Measurements from ENCODE around the gene BTLA. TPM values are rescaled to one million over a fixed set of nuclear protein-coding genes. Genes with fewer than 3 reads are reported as not detected.

BTLA gene, protein sequence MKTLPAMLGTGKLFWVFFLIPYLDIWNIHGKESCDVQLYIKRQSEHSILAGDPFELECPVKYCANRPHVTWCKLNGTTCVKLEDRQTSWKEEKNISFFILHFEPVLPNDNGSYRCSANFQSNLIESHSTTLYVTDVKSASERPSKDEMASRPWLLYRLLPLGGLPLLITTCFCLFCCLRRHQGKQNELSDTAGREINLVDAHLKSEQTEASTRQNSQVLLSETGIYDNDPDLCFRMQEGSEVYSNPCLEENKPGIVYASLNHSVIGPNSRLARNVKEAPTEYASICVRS
- total RNA-seq = not detected

DNA sequence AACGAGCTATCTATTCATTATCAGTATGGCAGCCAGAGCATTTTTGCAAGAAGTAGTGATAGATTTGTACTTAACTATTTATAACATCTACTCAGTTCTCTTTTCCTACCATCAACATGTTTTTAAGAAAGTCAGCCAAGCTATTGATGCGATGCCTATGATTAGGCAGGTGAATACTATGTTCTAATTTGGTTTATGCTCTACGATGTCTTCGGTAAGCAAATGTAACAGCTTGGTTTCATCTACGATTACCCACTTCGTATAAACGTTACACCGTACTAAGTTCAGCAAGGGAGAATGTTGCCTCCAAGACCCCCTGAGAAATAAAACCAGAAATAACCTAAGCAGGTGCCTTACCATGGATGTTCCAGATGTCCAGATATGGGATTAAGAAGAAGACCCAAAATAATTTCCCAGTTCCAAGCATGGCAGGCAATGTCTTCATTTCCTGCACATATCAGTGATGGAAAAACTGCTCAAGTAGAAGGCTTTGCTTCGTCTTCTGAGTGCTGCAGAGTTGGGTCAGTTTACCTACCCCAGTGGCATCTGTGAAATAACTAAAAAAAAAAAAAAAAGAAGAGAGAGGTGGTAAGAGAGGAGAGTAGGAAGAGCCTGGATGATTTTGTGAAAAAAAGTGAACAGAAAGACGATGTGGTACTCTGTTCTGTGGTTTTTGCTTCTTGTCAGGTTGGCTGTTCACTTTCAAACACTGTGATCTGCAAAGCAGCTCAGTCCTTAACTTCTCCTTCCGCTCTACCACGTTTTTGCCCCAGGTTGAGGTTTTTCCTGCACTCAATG lies at the start of gene BTLA:
BTLA (minus strand) TSS at position 559 of the 798 bp plus-strand sequence; CDS start at position 445, 114 bp downstream.
- 69 to 75% methylated on average over 12 of the region's 12 CpGs for WGBS, 2 donors
- intact Hi-C loops (cut with DNase I) = no loop called here
- no peaks in the 10 kb centered on the region for H3K9me3 ChIP-seq
- ATAC-seq = no peak
- H3K27me3 ChIP-seq = no peaks in the 10 kb centered on the region
- no peak for TF ChIP-seq POLR2A (IDR thresholded peaks at IDR 0.05)
- TF ChIP-seq, protein P1, sequence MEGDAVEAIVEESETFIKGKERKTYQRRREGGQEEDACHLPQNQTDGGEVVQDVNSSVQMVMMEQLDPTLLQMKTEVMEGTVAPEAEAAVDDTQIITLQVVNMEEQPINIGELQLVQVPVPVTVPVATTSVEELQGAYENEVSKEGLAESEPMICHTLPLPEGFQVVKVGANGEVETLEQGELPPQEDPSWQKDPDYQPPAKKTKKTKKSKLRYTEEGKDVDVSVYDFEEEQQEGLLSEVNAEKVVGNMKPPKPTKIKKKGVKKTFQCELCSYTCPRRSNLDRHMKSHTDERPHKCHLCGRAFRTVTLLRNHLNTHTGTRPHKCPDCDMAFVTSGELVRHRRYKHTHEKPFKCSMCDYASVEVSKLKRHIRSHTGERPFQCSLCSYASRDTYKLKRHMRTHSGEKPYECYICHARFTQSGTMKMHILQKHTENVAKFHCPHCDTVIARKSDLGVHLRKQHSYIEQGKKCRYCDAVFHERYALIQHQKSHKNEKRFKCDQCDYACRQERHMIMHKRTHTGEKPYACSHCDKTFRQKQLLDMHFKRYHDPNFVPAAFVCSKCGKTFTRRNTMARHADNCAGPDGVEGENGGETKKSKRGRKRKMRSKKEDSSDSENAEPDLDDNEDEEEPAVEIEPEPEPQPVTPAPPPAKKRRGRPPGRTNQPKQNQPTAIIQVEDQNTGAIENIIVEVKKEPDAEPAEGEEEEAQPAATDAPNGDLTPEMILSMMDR (IDR thresholded peaks at IDR 0.05) = no peak
- no peaks in the 10 kb centered on the region for H3K4me1 ChIP-seq
- no peaks in the 10 kb centered on the region for H3K36me3 ChIP-seq (replicated peaks in 1 of 2; ENCODE audit: insufficient read depth in 1 of 2, low read depth in 2 of 2)
- H3K27ac ChIP-seq = no peak within 1 kb of the TSS
- DNase-seq = no peak
- no peak within 1 kb of the TSS for H3K4me3 ChIP-seq

DNA sequence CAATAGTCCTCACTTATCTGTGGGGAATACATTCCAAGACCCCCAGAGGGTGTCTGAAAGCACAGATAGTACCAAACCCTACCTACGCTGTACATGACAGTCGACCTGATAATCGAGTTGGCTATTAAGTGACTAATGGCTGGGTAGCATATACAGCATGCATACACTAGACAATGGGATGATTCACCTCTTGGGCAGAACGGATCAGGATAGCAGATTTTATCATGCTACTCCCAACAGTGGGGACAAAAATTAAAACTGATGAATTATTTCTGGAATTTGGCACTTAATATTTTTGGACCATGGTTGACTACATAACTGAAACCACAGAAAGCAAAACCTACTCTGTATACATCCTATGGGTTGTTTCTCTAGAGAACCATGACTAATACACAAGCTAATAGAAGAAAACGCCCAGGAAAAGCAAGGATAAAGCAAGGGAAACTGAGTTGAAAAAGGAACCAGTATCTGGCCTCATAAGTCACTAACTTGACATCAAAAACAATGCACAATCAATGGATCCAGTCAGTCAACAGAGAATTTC lies 47.0 kb upstream of the BTLA start:
- Histone ChIP-seq H3K27ac (no peak overlapping the region), H3K9me3 (no peaks in the 10 kb centered on the region), H3K4me1 (no peaks in the 10 kb centered on the region), H3K4me3 (no peak overlapping the region), H3K36me3 (replicated peaks in 1 of 2; ENCODE audit: insufficient read depth in 1 of 2, low read depth in 2 of 2) (peaks cover 0 to 25% of the 10 kb centered on the region in 2 donors), H3K27me3 (no peaks in the 10 kb centered on the region)
- intact Hi-C loops (cut with DNase I) = no loop called here
- 86 to 89% methylated on average over 5 of the region's 5 CpGs for WGBS, 2 donors
- TF ChIP-seq, protein P1 (IDR thresholded peaks at IDR 0.05) = no peak
- TF ChIP-seq POLR2A (IDR thresholded peaks at IDR 0.05) = no peak
- DNase-seq (no peak), ATAC-seq (no peak)

DNA sequence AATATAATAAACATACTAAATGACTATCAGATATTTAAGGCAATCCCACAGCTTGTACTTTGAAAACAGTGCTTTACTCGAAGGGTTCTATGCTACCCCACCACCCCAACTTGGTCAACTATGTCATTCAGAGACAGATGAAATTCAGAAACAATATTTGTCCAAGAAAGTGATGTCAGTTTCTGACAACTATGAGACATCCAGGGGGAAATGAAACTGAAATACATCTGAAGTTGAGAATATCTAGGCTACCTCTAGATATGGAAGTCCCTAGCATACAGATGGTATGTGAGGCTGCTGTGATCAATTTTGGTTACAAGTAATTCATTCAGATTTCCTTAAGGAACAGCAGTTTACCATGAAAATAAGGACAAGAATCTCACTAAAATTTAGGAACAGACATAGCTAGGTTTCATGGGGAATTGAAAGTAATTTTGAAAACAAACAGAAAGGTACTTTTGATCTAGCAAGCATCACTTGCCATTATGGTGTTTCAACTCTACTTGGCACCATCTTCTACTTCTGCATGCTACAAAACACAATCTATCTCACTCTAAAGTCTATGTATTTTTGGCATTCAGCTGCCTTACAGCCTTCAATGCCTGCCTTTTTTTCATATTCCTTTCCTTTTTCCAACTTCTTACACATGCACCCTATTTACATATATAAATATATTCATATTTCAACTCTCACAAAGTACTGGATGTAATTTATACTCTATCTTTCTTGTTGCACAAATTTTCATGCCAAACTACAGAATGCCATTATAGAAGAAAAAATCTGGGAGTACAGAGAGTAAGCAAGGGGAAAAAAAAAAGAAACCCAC lies 40.8 kb upstream of the BTLA start:
- WGBS, 2 donors = 91 to 94% methylated on average over 1 of the region's 1 CpG
- no peak for TF ChIP-seq POLR2A (IDR thresholded peaks at IDR 0.05)
- TF ChIP-seq, protein P1 (IDR thresholded peaks at IDR 0.05) = no peak
- Histone ChIP-seq H3K9me3 (no peaks in the 10 kb centered on the region), H3K4me3 (no peak overlapping the region), H3K27ac (no peak overlapping the region), H3K36me3 (replicated peaks in 1 of 2; ENCODE audit: insufficient read depth in 1 of 2, low read depth in 2 of 2) (peaks cover 0 to 7% of the 10 kb centered on the region in 2 donors), H3K4me1 (no peaks in the 10 kb centered on the region), H3K27me3 (no peaks in the 10 kb centered on the region)
- intact Hi-C loops (cut with DNase I) = no loop called here
- ATAC-seq (no peak), DNase-seq (no peak)

DNA sequence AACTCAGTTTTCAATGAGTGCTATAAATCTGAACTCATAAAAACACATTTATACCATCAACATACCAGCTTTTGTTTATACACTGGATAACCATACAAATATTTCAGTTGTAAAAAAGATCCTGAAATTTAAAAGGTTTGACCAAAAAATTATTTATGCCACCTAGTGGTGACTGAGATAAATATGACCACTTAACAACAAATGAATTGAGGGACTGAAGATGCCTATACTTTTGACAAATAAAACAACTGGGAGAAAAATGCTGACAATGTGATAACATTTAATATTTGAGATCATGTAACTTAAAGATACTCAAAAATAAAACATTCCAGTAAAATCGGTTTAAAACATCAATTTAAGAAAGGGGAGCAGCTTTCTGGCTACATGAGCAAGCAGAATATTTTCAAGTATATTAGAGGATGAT lies 32.1 kb upstream of the BTLA start:
- no peak overlapping the region for H3K4me3 ChIP-seq
- intact Hi-C loops (cut with DNase I) = no loop called here
- no peaks in the 10 kb centered on the region for H3K9me3 ChIP-seq
- no peaks in the 10 kb centered on the region for H3K4me1 ChIP-seq
- no peak overlapping the region for H3K27ac ChIP-seq
- no peak for ATAC-seq
- TF ChIP-seq, protein P1 (IDR thresholded peaks at IDR 0.05) = peak; percentile 10 to 52 (median 48)
- no peak for TF ChIP-seq POLR2A (IDR thresholded peaks at IDR 0.05)
- 6 to 10% methylated on average over 1 of the region's 1 CpG for WGBS, 2 donors
- no peaks in the 10 kb centered on the region for H3K27me3 ChIP-seq
- peaks cover 0 to 21% of the 10 kb centered on the region in 2 donors for H3K36me3 ChIP-seq (replicated peaks in 1 of 2; ENCODE audit: insufficient read depth in 1 of 2, low read depth in 2 of 2)
- no peak for DNase-seq
